ENCODE measurements around the gene MSX2. TPM values are rescaled to one million over a fixed set of nuclear protein-coding genes. Genes with fewer than 3 reads are reported as not detected.

The MSX2 gene
- total and polyA plus RNA-seq, 7 experiments from 2014 or later = not detected

- intact Hi-C loops (cut with micrococcal nuclease) = no loop called here
- Mint-ChIP-seq H3K27me3 (peaks cover 84 to 90% (median 88%) of the 10 kb centered on the region in 5 donors), H3K4me3 (peak overlapping the region in 4 of 10 donors; percentile 26 to 61 (median 46)), H3K36me3 (peaks cover 0 to 12% (median 2%) of the 10 kb centered on the region in 5 donors), H3K4me1 (peaks cover 4 to 22% (median 12%) of the 10 kb centered on the region in 7 donors), H3K27ac (no peak overlapping the region), H3K9me3 (peaks cover 0 to 15% (median 0%) of the 10 kb centered on the region in 11 donors)
- CTCF ChIA-PET = no interaction called here
- no peak overlapping the region for H3K4me3 ChIP-seq (ENCODE audit: low read length)
- H3K4me1 ChIP-seq (ENCODE audit: control insufficient read depth in 2 of 2, insufficient read depth in 2 of 2, low read length in 2 of 2) = no peaks in the 10 kb centered on the region
- ATAC-seq (no peak), DNase-seq (no peak)
- no peaks in the 10 kb centered on the region for H3K36me3 ChIP-seq (ENCODE audit: control insufficient read depth in 2 of 3, insufficient read depth in 3 of 3, low read length in 3 of 3)
- peaks cover 0 to 20% of the 10 kb centered on the region in 2 donors for H3K27me3 ChIP-seq (ENCODE audit: control insufficient read depth in 2 of 2, insufficient read depth in 2 of 2, low read length in 2 of 2)
- POLR2A ChIA-PET = no interaction called here
- H3K9me3 ChIP-seq (ENCODE audit: control insufficient read depth in 2 of 3, low read length in 3 of 3) = no peaks in the 10 kb centered on the region
- no peak overlapping the region for H3K27ac ChIP-seq (ENCODE audit: low read depth, low read length)
Observed at GRCh38 chr5:174725991-174726601, 1.7 kb downstream of the MSX2 start.

GRCh38 chr5:174726916-174727793, 2.8 kb downstream of the MSX2 start:
- Mint-ChIP-seq H3K36me3 (peaks cover 0 to 12% (median 2%) of the 10 kb centered on the region in 5 donors), H3K27ac (no peak overlapping the region), H3K9me3 (peaks cover 0 to 10% (median 0%) of the 10 kb centered on the region in 11 donors), H3K4me1 (peaks cover 4 to 19% (median 11%) of the 10 kb centered on the region in 7 donors), H3K27me3 (peaks cover 85 to 88% (median 87%) of the 10 kb centered on the region in 5 donors), H3K4me3 (no peak overlapping the region)
- CTCF ChIA-PET = no interaction called here
- Histone ChIP-seq H3K27ac (ENCODE audit: low read depth, low read length) (no peak overlapping the region), H3K36me3 (ENCODE audit: control insufficient read depth in 2 of 3, insufficient read depth in 3 of 3, low read length in 3 of 3) (no peaks in the 10 kb centered on the region), H3K27me3 (ENCODE audit: control insufficient read depth in 2 of 2, insufficient read depth in 2 of 2, low read length in 2 of 2) (peaks cover 0 to 22% of the 10 kb centered on the region in 2 donors), H3K4me1 (ENCODE audit: control insufficient read depth in 2 of 2, insufficient read depth in 2 of 2, low read length in 2 of 2) (no peaks in the 10 kb centered on the region), H3K9me3 (ENCODE audit: control insufficient read depth in 2 of 3, low read length in 3 of 3) (no peaks in the 10 kb centered on the region), H3K4me3 (ENCODE audit: low read length) (no peak overlapping the region)
- POLR2A ChIA-PET = no interaction called here
- no peak for ATAC-seq
- intact Hi-C loops (cut with micrococcal nuclease) = no loop called here
- DNase-seq = no peak

DNA sequence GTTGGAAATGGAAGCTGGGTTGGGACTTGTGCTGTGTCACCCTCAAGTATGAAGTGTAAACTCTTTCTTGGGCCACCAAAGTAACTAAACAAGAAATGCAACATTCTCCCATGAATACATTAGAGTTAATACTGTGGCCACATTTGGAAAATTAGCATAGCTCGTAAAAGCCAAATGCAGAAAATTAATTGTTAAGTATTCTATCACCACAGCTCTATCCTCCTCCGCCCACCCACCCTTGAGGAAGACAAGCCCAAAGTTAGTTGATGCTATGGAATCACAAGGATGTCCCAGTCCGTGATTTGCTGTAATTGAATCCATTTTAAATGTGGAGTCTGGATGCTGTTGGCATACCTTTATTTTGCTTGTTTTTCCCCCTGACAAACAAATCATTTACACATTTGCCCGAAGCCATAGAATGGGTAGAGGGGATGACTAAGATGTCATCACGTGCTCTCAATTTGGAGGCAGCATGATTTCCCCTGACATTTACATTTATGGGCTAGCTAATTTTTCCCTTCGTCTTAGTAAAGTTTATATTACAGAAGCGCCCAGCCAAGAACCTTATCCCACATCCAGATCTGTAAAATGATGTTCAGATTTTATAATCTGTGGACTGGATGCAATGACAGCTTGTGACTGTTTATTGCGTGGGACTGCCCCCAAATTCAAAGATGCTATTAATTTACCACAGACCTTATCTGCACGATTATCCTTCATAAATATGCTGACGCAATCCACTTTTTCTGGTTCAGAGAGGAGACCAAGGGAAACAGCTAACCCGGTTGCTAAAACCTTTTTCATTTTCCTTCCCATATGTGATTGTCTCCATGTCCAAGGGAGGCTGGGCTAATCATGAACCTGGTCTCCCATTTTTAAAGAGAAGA, 3.7 kb downstream of the MSX2 start:
- ATAC-seq (no peak), DNase-seq (no peak)
- ChIA-PET CTCF (no interaction called here), POLR2A (no interaction called here)
- Mint-ChIP-seq H3K36me3 (peaks cover 0 to 12% (median 2%) of the 10 kb centered on the region in 5 donors), H3K27ac (no peak overlapping the region), H3K4me1 (peaks cover 4 to 19% (median 11%) of the 10 kb centered on the region in 7 donors), H3K9me3 (peaks cover 0 to 10% (median 0%) of the 10 kb centered on the region in 11 donors), H3K4me3 (no peak overlapping the region), H3K27me3 (peaks cover 79 to 88% (median 85%) of the 10 kb centered on the region in 5 donors)
- Histone ChIP-seq H3K27ac (ENCODE audit: low read depth, low read length) (no peak overlapping the region), H3K9me3 (ENCODE audit: control insufficient read depth in 2 of 3, low read length in 3 of 3) (no peaks in the 10 kb centered on the region), H3K27me3 (ENCODE audit: control insufficient read depth in 2 of 2, insufficient read depth in 2 of 2, low read length in 2 of 2) (peaks cover 0 to 16% of the 10 kb centered on the region in 2 donors), H3K36me3 (ENCODE audit: control insufficient read depth in 2 of 3, insufficient read depth in 3 of 3, low read length in 3 of 3) (no peaks in the 10 kb centered on the region), H3K4me3 (ENCODE audit: low read length) (no peak overlapping the region), H3K4me1 (ENCODE audit: control insufficient read depth in 2 of 2, insufficient read depth in 2 of 2, low read length in 2 of 2) (no peaks in the 10 kb centered on the region)
- intact Hi-C loops (cut with micrococcal nuclease) = no loop called here

DNA sequence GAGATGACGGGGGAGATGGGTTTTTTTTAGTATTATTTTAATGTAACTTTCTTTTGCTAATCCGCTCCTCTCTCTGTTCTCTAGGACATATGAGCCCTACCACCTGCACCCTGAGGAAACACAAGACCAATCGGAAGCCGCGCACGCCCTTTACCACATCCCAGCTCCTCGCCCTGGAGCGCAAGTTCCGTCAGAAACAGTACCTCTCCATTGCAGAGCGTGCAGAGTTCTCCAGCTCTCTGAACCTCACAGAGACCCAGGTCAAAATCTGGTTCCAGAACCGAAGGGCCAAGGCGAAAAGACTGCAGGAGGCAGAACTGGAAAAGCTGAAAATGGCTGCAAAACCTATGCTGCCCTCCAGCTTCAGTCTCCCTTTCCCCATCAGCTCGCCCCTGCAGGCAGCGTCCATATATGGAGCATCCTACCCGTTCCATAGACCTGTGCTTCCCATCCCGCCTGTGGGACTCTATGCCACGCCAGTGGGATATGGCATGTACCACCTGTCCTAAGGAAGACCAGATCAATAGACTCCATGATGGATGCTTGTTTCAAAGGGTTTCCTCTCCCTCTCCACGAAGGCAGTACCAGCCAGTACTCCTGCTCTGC, 4.8 kb downstream of the MSX2 start:
- intact Hi-C loops (cut with micrococcal nuclease) = no loop called here
- Mint-ChIP-seq H3K27me3 (peaks cover 79 to 88% (median 85%) of the 10 kb centered on the region in 5 donors), H3K27ac (no peak overlapping the region), H3K4me3 (no peak overlapping the region), H3K4me1 (peaks cover under 1 to 12% (median 2%) of the 10 kb centered on the region in 7 donors), H3K36me3 (peaks cover 0 to 7% (median 0%) of the 10 kb centered on the region in 5 donors), H3K9me3 (peaks cover 0 to 10% (median 0%) of the 10 kb centered on the region in 11 donors)
- no peaks in the 10 kb centered on the region for H3K9me3 ChIP-seq (ENCODE audit: control insufficient read depth in 2 of 3, low read length in 3 of 3)
- POLR2A ChIA-PET = no interaction called here
- H3K4me1 ChIP-seq (ENCODE audit: control insufficient read depth in 2 of 2, insufficient read depth in 2 of 2, low read length in 2 of 2) = no peaks in the 10 kb centered on the region
- H3K27me3 ChIP-seq (ENCODE audit: control insufficient read depth in 2 of 2, insufficient read depth in 2 of 2, low read length in 2 of 2) = peaks cover 0 to 7% of the 10 kb centered on the region in 2 donors
- CTCF ChIA-PET = no interaction called here
- no peak for ATAC-seq
- no peaks in the 10 kb centered on the region for H3K36me3 ChIP-seq (ENCODE audit: control insufficient read depth in 2 of 3, insufficient read depth in 3 of 3, low read length in 3 of 3)
- no peak overlapping the region for H3K27ac ChIP-seq (ENCODE audit: low read depth, low read length)
- no peak for DNase-seq
- H3K4me3 ChIP-seq (ENCODE audit: low read length) = no peak overlapping the region

DNA sequence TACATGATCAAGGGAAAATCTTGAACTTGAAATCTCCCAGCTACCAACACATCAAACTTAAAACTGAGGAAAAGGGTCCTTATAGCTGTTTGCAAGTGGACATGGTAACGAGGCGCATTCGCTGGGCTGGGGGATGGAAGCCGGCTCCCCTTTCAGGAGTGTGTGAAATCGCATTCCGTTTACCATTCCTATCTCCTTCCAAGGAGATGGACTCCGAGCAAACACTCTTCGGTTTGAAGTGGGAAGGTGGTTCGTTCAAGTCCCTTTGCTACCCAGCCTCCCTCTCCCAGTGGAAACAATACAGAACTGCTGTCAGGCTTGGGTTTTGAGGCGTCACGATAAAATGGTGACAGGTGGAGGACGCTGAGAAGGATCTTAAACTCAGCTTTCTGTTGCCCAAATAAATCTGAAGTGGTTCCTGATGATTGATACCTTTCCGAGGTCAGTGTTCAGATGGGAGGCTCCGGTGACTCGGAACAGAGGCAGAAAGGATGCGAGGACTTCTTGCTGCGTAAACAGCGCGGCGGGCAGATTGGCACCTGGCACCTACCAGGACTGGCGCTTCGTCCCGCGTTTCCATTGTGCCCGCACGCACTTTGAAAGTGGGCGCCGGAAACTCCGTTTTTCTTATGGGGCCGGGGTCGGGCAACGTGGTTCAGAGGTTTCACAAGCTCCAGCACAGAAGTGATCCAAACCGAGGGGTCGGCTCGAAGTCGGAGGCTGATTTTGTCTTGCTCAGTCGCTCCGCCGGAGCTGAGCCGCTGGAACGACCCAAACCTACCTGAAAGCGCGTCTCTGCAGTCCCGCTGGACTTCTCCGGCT, 7.0 kb downstream of the MSX2 start:
- peaks cover 0 to 4% (median 2%) of the 10 kb centered on the region in 5 donors for H3K36me3 Mint-ChIP-seq
- H3K4me3 Mint-ChIP-seq = no peak overlapping the region
- ATAC-seq = no peak
- H3K4me3 ChIP-seq (ENCODE audit: low read length) = no peak overlapping the region
- intact Hi-C loops (cut with micrococcal nuclease) = no loop called here
- CTCF ChIA-PET = no interaction called here
- POLR2A ChIA-PET = no interaction called here
- peaks cover 86 to 95% (median 92%) of the 10 kb centered on the region in 5 donors for H3K27me3 Mint-ChIP-seq
- H3K9me3 ChIP-seq (ENCODE audit: control insufficient read depth in 2 of 3, low read length in 3 of 3) = no peaks in the 10 kb centered on the region
- H3K4me1 Mint-ChIP-seq = peaks cover 0 to 8% (median 2%) of the 10 kb centered on the region in 7 donors
- peaks cover 0 to 6% (median 0%) of the 10 kb centered on the region in 11 donors for H3K9me3 Mint-ChIP-seq
- H3K36me3 ChIP-seq (ENCODE audit: control insufficient read depth in 2 of 3, insufficient read depth in 3 of 3, low read length in 3 of 3) = no peaks in the 10 kb centered on the region
- no peak for DNase-seq
- H3K27me3 ChIP-seq (ENCODE audit: control insufficient read depth in 2 of 2, insufficient read depth in 2 of 2, low read length in 2 of 2) = peaks cover 0 to 8% of the 10 kb centered on the region in 2 donors
- H3K27ac ChIP-seq (ENCODE audit: low read depth, low read length) = no peak overlapping the region
- no peaks in the 10 kb centered on the region for H3K4me1 ChIP-seq (ENCODE audit: control insufficient read depth in 2 of 2, insufficient read depth in 2 of 2, low read length in 2 of 2)
- no peak overlapping the region for H3K27ac Mint-ChIP-seq

Measured in naive thymus-derived CD4-positive, alpha-beta T cell (primary cell).